ENCODE measurements around the gene CFHR5.
"Not testable (repeated sequence)": the region's sequence is repeated elsewhere in the genome, so short reads cannot be mapped to it uniquely, and the experiment has no call there.

Gene CFHR5

DNA sequence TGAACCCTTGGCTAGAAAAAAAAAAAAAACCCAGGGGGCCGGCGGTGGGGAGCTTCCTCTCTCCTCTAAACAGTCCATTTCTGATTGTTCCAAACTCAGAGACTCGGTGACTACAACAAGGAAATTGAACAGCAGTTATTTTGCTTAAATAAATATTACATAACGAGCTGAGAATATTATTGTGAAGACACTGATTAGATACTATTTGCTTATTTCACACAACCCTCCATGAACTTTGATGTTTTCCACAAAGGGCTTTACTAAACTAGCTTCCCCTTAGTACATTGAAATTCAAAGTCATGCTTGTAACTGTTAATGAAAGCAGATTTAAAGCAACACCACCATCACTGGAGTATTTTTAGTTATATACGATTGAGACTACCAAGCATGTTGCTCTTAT is at the start of gene CFHR5:
Gene CFHR5, plus strand, starts transcription at position 279 of the 400 bp plus-strand sequence. Its CDS starts 109 bp downstream, at position 388.
- DNase-seq (ENCODE audit: low spot score) = no peak

- DNase-seq (ENCODE audit: low spot score) = not testable (repeated sequence)
Observed at GRCh38 chr1:196932853-196933252, 44.5 kb upstream of the CFHR5 start.

- DNase-seq (ENCODE audit: low spot score) = no peak
Observed at GRCh38 chr1:196933531-196934189, 43.7 kb upstream of the CFHR5 start.

- not testable (repeated sequence) for DNase-seq (ENCODE audit: low spot score)
Observed at GRCh38 chr1:196941474-196941873, 35.9 kb upstream of the CFHR5 start.

DNA sequence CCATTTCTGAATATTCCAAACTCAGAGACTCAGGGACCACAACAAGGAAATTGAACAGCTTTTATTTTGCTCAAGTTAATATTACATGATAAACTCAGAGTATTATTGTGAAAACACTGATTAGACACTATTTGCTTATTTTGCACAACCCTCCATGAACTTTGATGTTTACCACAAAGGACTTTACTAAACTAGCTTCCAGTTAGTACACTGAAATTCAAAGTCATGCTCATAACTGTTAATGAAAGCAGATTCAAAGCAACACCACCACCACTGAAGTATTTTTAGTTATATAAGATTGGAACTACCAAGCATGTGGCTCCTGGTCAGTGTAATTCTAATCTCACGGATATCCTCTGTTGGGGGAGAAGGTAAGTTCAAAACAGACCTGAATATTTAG is 33.8 kb upstream of the CFHR5 start, which contains the start of gene CFHR2:
Gene CFHR2, plus strand, starts transcription at position 171 of the 400 bp plus-strand sequence. Its CDS starts 143 bp downstream, at position 314.
- DNase-seq (ENCODE audit: low spot score) = not testable (repeated sequence)

DNA sequence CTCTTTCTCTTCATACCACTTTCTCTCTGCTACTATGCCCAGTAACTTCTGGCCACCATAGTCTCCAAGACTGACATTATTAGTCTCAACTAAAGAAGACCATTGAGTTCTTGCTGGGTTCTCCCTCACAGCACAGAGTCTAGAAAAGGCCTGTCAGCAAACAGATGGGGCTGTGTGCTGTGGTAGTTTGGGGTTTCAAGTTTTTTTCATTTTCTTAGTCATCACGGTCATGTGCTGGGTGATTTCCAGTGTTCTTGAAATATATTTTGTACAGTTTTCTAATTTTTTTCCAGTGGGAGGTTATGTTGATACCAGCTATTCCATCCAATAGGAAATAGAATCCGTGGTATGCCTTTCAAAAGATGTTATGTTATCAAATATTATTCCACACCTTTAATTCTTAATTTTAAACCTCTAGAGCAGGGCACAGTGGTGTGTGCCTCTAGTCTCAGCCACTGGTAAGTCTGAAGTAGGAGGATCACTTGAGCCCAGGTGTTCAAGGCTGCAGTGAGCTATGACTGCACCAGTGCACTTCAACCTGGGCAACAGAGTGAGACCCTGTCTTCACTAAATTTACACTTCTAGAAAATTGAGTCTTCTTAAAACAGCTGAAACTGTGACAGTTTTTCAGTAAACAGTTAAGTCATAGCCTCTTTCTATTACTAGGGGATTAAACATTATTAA is 25.5 kb upstream of the CFHR5 start:
- no peak for DNase-seq (ENCODE audit: low spot score)

DNA sequence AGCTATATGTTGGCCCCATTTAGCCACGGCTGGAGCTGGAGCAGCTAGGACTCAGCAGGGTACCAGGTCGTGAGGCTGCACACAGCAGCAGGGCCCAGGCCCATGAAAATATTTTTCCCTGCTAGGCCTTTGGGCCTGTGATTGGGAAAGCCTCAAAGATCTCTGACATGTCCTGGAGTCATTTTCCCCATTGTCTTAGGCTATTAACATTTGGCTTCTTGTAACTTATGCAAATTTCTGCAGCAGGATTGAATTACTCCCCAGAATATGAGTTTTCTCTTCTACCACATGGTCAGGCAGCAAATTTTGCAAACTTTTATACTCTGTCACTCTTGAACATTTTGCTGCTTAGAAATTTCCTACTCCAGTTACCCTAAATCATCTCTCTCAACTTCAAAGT is 22.6 kb upstream of the CFHR5 start:
- no peak for DNase-seq (ENCODE audit: low spot score)

DNA sequence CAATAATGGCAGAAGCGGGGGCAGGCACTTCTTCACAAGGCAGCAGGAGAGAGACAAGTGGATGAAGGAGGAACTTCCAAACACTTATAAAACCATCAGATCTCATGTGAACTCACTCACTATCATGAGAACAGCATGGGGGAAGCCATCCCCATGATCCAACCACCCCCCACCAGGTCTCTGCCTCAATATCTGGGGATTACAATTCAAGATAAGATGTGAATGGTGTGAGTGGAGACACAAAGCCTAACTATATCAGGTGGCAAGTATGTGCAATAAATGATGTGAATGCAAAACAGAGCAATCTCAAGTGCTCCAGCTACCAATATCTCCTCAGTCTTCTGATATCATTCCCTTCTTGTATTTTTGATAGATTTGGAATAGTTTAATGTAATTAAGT is 21.4 kb upstream of the CFHR5 start:
- DNase-seq (ENCODE audit: low spot score) = no peak

DNA sequence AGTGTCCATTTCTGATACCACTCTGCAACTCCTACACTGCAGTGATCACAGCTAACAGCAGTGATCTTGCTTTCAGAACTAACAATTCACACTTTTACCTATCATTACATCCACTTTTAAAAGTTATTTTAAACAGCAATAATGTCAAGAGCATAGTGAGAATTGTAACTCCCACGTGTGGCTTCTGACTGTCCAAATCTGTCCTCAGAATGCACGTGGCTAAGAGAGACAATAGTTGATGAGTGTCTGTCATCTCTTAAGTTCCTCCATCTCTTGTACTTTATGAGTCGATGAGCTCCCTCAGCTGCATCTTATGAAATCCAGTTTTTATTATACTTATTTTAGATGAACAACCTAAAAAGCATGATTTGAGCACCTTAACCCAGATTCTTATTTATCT is 16.5 kb upstream of the CFHR5 start:
- DNase-seq (ENCODE audit: low spot score) = no peak

DNA sequence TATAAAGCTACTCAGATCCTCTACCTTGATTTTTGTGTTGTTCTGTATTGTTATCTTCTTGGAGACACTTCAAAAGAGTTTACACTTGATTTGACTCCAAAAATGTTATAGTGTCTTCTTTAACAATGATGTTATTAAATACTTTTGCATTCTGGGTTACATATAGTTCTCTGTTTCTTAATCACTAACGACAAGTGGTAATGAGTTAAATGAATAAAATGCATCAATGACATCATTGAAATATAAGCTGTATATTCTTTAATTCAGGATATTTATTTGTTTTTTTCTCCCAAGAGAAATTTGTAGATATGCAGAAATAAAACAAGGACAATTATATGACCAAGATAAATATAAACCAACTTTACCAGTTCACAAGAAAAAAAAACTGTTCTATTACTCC is 7.2 kb upstream of the CFHR5 start:
- DNase-seq (ENCODE audit: low spot score) = no peak

- DNase-seq (ENCODE audit: low spot score) = no peak
Observed at GRCh38 chr1:196976278-196976677, 1.1 kb upstream of the CFHR5 start.

GRCh38 chr1:196980859-196981258 is 3.5 kb downstream of the CFHR5 start:
- no peak for DNase-seq (ENCODE audit: low spot score)

DNA sequence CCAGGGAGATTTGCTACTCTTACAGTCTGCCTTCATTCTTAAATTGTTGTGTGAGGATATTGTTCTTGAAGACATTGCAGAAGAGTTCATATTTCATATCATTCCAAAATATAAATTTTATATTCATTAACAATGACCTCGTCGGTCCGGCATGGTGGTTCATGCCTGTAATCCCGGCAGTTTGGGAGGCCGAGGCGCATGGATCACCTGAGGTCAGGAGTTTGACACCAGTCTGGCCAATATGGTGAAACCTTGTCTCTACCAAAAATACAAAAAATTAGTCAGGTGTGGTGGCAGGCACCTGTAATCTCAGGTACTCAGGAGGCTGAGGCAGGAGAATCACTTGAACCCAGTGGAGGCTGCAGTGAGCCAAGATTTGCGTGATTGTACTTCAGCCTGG is 4.9 kb downstream of the CFHR5 start:
- DNase-seq (ENCODE audit: low spot score) = not testable (repeated sequence)

GRCh38 chr1:196991919-196992651 is 14.7 kb downstream of the CFHR5 start:
- not testable (repeated sequence) for DNase-seq (ENCODE audit: low spot score)

DNA sequence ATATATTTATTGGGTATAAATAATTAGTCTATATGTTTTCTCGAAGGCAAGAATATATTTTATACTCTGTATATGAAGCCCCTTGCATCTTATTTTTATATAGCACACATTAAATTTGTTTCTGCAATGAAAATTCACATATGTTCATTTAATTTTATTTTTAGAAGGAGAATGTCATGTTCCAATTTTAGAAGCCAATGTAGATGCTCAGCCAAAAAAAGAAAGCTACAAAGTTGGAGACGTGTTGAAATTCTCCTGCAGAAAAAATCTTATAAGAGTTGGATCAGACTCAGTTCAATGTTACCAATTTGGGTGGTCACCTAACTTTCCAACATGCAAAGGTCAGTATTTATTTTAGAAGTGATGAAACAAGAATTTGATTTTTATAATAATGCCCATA is 16.6 kb downstream of the CFHR5 start:
- DNase-seq (ENCODE audit: low spot score) = no peak

DNA sequence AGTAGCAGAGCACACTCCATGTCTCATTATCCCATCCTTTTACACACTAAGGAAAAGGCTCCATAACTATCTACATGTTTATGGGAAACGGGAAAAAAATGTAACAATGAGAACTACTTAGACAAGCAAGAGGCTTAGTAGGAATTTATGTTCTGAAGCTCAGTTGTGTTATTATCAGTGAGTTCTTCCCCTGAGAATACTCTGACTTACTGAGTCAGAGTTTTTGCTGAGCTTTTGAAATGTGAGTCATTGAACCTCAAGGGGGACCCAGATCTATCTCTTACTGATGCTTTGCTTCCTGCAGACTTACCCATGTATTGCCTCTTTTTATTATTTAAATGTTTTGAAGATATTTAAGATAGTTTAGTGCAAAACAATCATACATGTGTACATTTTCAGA is 20.1 kb downstream of the CFHR5 start:
- DNase-seq (ENCODE audit: low spot score) = no peak

GRCh38 chr1:197001828-197002227 is 24.5 kb downstream of the CFHR5 start:
- DNase-seq (ENCODE audit: low spot score) = no peak

- DNase-seq (ENCODE audit: low spot score) = no peak
Observed at GRCh38 chr1:197003132-197003531, 25.8 kb downstream of the CFHR5 start.

DNA sequence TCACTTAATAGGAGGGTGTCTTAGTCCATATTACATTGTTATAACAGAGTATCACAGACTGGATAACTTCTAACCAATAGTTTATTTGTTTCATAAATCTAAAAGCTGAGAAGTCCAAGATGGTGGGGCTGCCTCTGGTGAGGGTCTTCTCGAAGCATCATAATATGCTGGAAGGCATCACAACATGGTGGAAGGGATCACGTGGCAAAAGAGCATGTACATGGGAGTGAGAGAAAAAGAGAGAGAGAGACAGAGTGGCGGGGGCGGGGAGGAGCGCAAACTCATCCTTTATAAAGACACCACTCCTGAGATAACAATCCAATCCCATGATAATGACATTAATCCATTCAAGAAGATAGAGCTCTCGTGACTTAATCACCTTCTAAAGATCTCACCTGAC is 31.5 kb downstream of the CFHR5 start:
- DNase-seq (ENCODE audit: low spot score) = no peak

DNA sequence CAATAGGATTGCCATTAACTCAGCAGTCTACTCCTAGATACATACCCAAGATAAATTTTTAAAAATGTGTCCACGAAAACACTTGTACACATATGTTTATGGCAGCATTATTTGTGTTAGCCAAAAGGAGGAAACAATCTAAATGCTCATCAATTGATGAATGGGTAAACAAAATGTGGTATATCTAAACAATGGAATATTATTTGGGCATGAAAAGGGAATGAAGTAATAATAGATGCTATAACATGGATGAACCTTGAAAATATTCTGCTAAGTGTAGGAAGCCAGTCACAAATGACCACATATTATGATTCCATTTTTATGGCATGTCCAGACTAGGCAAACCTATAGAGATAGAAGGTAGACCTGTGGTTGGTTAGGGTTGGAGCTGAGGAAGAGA is 34.3 kb downstream of the CFHR5 start:
- DNase-seq (ENCODE audit: low spot score) = no peak

DNA sequence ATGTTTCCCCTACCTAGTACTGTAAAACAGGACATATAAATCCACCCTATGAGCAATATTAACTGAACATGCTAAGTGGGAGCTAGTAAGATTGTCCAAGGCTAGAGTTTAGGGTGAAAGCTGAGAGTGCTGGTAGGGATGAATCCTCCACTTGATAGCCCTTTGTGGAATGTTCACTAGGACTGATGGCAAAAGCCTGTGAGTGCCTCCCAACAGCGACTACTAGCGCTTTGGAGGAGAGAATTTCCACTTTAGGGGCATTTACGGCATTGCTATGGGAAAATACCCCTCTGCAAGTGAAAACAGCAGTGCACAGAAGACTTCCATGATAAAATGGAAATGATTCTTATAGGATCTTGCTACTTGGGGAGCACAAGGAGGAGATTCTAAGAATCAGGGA is 35.9 kb downstream of the CFHR5 start:
- no peak for DNase-seq (ENCODE audit: low spot score)

- DNase-seq (ENCODE audit: low spot score) = no peak
Observed at GRCh38 chr1:197016751-197017150, 39.4 kb downstream of the CFHR5 start.

DNA sequence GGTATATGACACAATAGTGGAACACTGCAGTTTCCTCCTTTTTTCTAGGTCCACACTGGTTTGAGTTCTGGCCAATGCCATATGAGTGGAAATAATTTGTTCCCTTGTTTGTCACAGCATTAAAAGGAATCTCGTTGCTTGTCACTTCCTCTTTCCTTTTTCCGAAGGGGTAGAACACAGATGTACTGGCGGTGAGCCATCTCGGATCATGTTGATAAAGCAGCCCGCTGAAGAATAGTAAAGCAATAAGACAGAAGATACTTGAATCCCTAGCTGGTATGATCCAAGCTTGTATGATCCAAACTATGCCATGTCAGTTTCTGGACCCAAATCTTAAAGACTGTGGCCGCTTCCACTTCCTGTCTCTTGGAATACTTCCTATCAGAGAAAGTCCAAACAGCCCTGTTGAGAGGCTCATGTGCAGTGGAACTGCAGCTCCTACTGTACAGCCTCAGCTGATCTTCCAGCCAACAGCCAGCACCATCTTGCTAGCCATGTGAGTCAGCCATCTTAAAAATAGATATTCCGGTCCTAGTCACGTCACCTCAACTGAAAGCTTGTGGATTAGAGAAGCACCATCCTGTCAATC is 40.3 kb downstream of the CFHR5 start:
- no peak for DNase-seq (ENCODE audit: low spot score)

All from putamen (tissue), 1 donor.